ENCODE measurements around the gene YOD1.

- no peak for TF ChIP-seq CTCF (IDR thresholded peaks at IDR 0.05)
- no peak for TF ChIP-seq POLR2AphosphoS5 (IDR thresholded peaks at IDR 0.05)
Measured at GRCh38 chr1:207084232-207084631, 33.2 kb upstream of the YOD1 start.

All from sigmoid colon (tissue), 4 donors.